WTC11 (cell line): ENCODE measurements around the gene GTF2A1L. TPM values are rescaled to one million over a fixed set of nuclear protein-coding genes. Genes with fewer than 3 reads are reported as not detected.

Source experiments
- ATAC-seq: fragments of 200-7000 bp; cut with Tn5 transposase; 2 replicates; pipeline ENCODE4 v1.10.0; 2021; ENCODE audit warnings: mild to moderate bottlenecking, moderate library complexity
- CTCF ChIA-PET: fragments of 300-600 bp; sonication (Branson Sonifier 250); formaldehyde crosslinking; loops from one replicate; lab custom pipeline; 2021; ENCODE audit warnings: antibody characterized with exemption; lab: Charles Lee
- POLR2A ChIA-PET: fragments of 350-600 bp; sonication (Branson Sonifier 250); formaldehyde crosslinking; loops from one replicate; lab custom pipeline; 2021; ENCODE audit warnings: antibody characterized with exemption; lab: Charles Lee
- DNase-seq: peaks from one replicate; pipeline ENCODE4 v3.0.0; 2021; ENCODE audit warnings: low spot score
- H3K27ac Mint-ChIP-seq: 2 replicates; pipeline ENCODE4 v1.8.0; 2021; ENCODE audit warnings: mixed read lengths
- H3K27me3 Mint-ChIP-seq: 2 replicates; pipeline ENCODE4 v1.8.0; 2021; ENCODE audit warnings: low read depth, mild to moderate bottlenecking, moderate library complexity, mixed read lengths
- H3K36me3 Mint-ChIP-seq: 2 replicates; pipeline ENCODE4 v1.8.0; 2021; ENCODE audit warnings: mixed read lengths
- H3K4me1 Mint-ChIP-seq: 2 replicates; pipeline ENCODE4 v1.8.0; 2022; ENCODE audit warnings: mixed read lengths
- H3K4me3 Mint-ChIP-seq: 2 replicates; pipeline ENCODE4 v1.8.0; 2021; ENCODE audit warnings: mild to moderate bottlenecking, moderate library complexity, mixed read lengths
- H3K9me3 Mint-ChIP-seq: 2 replicates; pipeline ENCODE4 v1.8.0; 2021; ENCODE audit warnings: mixed read lengths
- CBFB ChIP-seq: sonication (generic); formaldehyde crosslinking; IDR thresholded peaks from 2 replicates; pipeline ENCODE4 v1.8.1; 2022; ENCODE audit warnings: mild to moderate bottlenecking, low read depth, missing genetic modification reagents
- GABPB1 ChIP-seq: sonication (generic); formaldehyde crosslinking; IDR thresholded peaks from 2 replicates; pipeline ENCODE4 v1.8.1; 2023; ENCODE audit warnings: mild to moderate bottlenecking, missing genetic modification reagents
- IRF2 ChIP-seq: sonication (generic); formaldehyde crosslinking; IDR thresholded peaks from 2 replicates; pipeline ENCODE4 v1.8.0; 2022; ENCODE audit warnings: low read depth, missing genetic modification reagents, borderline replicate concordance
- KAT7 ChIP-seq: sonication (generic); formaldehyde crosslinking; IDR thresholded peaks from 2 replicates; pipeline ENCODE4 v1.8.1; 2023; ENCODE audit warnings: missing genetic modification reagents, mild to moderate bottlenecking, borderline replicate concordance
- NFATC4 ChIP-seq: fragments of 250-450 bp; sonication (Bioruptor Pico); IDR thresholded peaks from 2 replicates; pipeline ENCODE4 v1.9.0; 2021; ENCODE audit warnings: mild to moderate bottlenecking
- SMAD4 ChIP-seq: sonication (generic); formaldehyde crosslinking; IDR thresholded peaks from 2 replicates; pipeline ENCODE4 v1.8.0; 2022; ENCODE audit warnings: mild to moderate bottlenecking, missing genetic modification reagents
- TEAD1 ChIP-seq: sonication (generic); formaldehyde crosslinking; IDR thresholded peaks from 2 replicates; pipeline ENCODE4 v1.8.0; 2022; ENCODE audit warnings: mild to moderate bottlenecking, missing genetic modification reagents
- ZNF263 ChIP-seq: sonication (generic); formaldehyde crosslinking; IDR thresholded peaks from 2 replicates; pipeline ENCODE4 v1.8.1; 2022; ENCODE audit warnings: low read depth, mild to moderate bottlenecking, moderate library complexity, missing genetic modification reagents
- ZNF416 ChIP-seq: fragments of 250-450 bp; sonication (Bioruptor Pico); IDR thresholded peaks from 2 replicates; pipeline ENCODE4 v1.9.0; 2021; ENCODE audit warnings: mild to moderate bottlenecking, inconsistent platforms
- ZNF671 ChIP-seq: fragments of 250-450 bp; sonication (Bioruptor Pico); IDR thresholded peaks from 2 replicates; pipeline ENCODE4 v1.8.0; 2021; ENCODE audit warnings: mild to moderate bottlenecking
- total RNA-seq: library from RNA; stranded (reverse); gene quantifications from 3 replicates; pipeline ENCODE4 v1.2.3, GENCODE V29; 2021
- TF ChIP-seq, protein P1 (sequence below): sonication (generic); formaldehyde crosslinking; conservative IDR thresholded peaks from 2 replicates; pipeline ENCODE4 v1.8.1; 2023; ENCODE audit warnings: mild to moderate bottlenecking, low read depth, missing genetic modification reagents, moderate library complexity
- TF ChIP-seq, protein P2 (sequence below): sonication (generic); formaldehyde crosslinking; IDR thresholded peaks from 2 replicates; pipeline ENCODE4 v1.8.0; 2023; ENCODE audit warnings: missing genetic modification reagents, mild to moderate bottlenecking, borderline replicate concordance
- TF ChIP-seq, protein P3 (sequence below): sonication (generic); formaldehyde crosslinking; IDR thresholded peaks from 2 replicates; pipeline ENCODE4 v1.8.0; 2023; ENCODE audit warnings: mild to moderate bottlenecking, missing genetic modification reagents
- TF ChIP-seq, protein P4 (sequence below): sonication (generic); formaldehyde crosslinking; IDR thresholded peaks from 2 replicates; pipeline ENCODE4 v1.8.1; 2022; ENCODE audit warnings: missing genetic modification reagents, borderline replicate concordance
- TF ChIP-seq, protein P5 (sequence below): sonication (generic); formaldehyde crosslinking; IDR thresholded peaks from 2 replicates; pipeline ENCODE4 v1.8.1; 2022; ENCODE audit warnings: mild to moderate bottlenecking, missing genetic modification reagents, moderate library complexity, borderline replicate concordance
- TF ChIP-seq, protein P6 (sequence below): fragments of 250-450 bp; sonication (Bioruptor Pico); IDR thresholded peaks from 2 replicates; pipeline ENCODE4 v1.9.0; 2021; ENCODE audit warnings: mild to moderate bottlenecking
- TF ChIP-seq, protein P7 (sequence below): sonication (generic); formaldehyde crosslinking; IDR thresholded peaks from 2 replicates; pipeline ENCODE4 v1.8.1; 2022; ENCODE audit warnings: mild to moderate bottlenecking, moderate library complexity, missing genetic modification reagents

GTF2A1L gene
- total RNA-seq, 1 experiment from 2014 or later: not detected

DNA sequence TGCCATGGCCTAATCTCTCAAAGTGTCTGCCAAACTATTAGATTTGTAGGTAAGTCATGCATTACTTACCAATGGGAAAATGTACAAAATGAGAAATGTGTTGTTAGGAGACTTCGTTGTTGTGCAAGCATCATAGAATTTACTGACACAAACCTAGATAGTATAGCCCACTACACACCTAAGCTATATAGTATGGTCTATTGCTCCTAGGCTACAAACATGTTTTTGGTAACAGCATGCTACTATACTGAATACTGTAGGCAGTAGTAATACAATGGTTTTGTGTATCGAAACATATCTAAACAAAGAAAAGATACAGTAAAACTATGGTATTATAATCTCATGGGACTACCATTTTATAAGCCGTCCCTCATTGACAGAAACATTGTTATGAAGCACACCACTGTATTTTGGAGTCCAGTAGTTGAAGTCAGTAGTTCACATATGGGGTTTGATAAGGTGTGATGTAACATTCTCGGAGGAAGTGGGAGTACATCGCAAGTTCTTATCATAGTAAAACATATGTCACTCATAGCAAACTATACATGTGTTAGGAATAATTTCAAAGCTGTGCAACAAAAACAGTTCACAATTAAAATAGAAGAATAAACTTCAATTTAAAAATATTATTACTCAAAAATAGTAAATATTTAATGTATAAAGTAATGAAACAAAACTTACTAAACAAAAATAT, 12.0 kb upstream of the GTF2A1L start:
- no peak for ATAC-seq
- ChIA-PET POLR2A (no interaction called here), CTCF (no interaction called here)
- H3K27me3 Mint-ChIP-seq: no peaks in the 10 kb centered on the region
- H3K27ac Mint-ChIP-seq: no peak overlapping the region
- H3K4me3 Mint-ChIP-seq: no peak overlapping the region
- no peak for TF ChIP-seq KAT7 (CRISPR knock-in tag)
- TF ChIP-seq, protein P1, sequence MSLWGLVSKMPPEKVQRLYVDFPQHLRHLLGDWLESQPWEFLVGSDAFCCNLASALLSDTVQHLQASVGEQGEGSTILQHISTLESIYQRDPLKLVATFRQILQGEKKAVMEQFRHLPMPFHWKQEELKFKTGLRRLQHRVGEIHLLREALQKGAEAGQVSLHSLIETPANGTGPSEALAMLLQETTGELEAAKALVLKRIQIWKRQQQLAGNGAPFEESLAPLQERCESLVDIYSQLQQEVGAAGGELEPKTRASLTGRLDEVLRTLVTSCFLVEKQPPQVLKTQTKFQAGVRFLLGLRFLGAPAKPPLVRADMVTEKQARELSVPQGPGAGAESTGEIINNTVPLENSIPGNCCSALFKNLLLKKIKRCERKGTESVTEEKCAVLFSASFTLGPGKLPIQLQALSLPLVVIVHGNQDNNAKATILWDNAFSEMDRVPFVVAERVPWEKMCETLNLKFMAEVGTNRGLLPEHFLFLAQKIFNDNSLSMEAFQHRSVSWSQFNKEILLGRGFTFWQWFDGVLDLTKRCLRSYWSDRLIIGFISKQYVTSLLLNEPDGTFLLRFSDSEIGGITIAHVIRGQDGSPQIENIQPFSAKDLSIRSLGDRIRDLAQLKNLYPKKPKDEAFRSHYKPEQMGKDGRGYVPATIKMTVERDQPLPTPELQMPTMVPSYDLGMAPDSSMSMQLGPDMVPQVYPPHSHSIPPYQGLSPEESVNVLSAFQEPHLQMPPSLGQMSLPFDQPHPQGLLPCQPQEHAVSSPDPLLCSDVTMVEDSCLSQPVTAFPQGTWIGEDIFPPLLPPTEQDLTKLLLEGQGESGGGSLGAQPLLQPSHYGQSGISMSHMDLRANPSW (CRISPR knock-in tag): no peak
- TF ChIP-seq, protein P2, sequence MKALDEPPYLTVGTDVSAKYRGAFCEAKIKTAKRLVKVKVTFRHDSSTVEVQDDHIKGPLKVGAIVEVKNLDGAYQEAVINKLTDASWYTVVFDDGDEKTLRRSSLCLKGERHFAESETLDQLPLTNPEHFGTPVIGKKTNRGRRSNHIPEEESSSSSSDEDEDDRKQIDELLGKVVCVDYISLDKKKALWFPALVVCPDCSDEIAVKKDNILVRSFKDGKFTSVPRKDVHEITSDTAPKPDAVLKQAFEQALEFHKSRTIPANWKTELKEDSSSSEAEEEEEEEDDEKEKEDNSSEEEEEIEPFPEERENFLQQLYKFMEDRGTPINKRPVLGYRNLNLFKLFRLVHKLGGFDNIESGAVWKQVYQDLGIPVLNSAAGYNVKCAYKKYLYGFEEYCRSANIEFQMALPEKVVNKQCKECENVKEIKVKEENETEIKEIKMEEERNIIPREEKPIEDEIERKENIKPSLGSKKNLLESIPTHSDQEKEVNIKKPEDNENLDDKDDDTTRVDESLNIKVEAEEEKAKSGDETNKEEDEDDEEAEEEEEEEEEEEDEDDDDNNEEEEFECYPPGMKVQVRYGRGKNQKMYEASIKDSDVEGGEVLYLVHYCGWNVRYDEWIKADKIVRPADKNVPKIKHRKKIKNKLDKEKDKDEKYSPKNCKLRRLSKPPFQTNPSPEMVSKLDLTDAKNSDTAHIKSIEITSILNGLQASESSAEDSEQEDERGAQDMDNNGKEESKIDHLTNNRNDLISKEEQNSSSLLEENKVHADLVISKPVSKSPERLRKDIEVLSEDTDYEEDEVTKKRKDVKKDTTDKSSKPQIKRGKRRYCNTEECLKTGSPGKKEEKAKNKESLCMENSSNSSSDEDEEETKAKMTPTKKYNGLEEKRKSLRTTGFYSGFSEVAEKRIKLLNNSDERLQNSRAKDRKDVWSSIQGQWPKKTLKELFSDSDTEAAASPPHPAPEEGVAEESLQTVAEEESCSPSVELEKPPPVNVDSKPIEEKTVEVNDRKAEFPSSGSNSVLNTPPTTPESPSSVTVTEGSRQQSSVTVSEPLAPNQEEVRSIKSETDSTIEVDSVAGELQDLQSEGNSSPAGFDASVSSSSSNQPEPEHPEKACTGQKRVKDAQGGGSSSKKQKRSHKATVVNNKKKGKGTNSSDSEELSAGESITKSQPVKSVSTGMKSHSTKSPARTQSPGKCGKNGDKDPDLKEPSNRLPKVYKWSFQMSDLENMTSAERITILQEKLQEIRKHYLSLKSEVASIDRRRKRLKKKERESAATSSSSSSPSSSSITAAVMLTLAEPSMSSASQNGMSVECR (CRISPR knock-in tag): no peak
- TF ChIP-seq, protein P3, sequence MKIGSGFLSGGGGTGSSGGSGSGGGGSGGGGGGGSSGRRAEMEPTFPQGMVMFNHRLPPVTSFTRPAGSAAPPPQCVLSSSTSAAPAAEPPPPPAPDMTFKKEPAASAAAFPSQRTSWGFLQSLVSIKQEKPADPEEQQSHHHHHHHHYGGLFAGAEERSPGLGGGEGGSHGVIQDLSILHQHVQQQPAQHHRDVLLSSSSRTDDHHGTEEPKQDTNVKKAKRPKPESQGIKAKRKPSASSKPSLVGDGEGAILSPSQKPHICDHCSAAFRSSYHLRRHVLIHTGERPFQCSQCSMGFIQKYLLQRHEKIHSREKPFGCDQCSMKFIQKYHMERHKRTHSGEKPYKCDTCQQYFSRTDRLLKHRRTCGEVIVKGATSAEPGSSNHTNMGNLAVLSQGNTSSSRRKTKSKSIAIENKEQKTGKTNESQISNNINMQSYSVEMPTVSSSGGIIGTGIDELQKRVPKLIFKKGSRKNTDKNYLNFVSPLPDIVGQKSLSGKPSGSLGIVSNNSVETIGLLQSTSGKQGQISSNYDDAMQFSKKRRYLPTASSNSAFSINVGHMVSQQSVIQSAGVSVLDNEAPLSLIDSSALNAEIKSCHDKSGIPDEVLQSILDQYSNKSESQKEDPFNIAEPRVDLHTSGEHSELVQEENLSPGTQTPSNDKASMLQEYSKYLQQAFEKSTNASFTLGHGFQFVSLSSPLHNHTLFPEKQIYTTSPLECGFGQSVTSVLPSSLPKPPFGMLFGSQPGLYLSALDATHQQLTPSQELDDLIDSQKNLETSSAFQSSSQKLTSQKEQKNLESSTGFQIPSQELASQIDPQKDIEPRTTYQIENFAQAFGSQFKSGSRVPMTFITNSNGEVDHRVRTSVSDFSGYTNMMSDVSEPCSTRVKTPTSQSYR (CRISPR knock-in tag): no peak
- no peak for TF ChIP-seq NFATC4 (CRISPR knock-in tag)
- TF ChIP-seq TEAD1 (CRISPR knock-in tag): no peak
- TF ChIP-seq, protein P4, sequence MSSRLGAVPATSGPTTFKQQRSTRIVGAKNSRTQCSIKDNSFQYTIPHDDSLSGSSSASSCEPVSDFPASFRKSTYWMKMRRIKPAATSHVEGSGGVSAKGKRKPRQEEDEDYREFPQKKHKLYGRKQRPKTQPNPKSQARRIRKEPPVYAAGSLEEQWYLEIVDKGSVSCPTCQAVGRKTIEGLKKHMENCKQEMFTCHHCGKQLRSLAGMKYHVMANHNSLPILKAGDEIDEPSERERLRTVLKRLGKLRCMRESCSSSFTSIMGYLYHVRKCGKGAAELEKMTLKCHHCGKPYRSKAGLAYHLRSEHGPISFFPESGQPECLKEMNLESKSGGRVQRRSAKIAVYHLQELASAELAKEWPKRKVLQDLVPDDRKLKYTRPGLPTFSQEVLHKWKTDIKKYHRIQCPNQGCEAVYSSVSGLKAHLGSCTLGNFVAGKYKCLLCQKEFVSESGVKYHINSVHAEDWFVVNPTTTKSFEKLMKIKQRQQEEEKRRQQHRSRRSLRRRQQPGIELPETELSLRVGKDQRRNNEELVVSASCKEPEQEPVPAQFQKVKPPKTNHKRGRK (CRISPR knock-in tag): no peak
- no peak for TF ChIP-seq GABPB1 (CRISPR knock-in tag)
- TF ChIP-seq, protein P5, sequence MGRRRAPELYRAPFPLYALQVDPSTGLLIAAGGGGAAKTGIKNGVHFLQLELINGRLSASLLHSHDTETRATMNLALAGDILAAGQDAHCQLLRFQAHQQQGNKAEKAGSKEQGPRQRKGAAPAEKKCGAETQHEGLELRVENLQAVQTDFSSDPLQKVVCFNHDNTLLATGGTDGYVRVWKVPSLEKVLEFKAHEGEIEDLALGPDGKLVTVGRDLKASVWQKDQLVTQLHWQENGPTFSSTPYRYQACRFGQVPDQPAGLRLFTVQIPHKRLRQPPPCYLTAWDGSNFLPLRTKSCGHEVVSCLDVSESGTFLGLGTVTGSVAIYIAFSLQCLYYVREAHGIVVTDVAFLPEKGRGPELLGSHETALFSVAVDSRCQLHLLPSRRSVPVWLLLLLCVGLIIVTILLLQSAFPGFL (CRISPR knock-in tag): no peak
- no peak for TF ChIP-seq CBFB
- TF ChIP-seq ZNF263 (CRISPR knock-in tag): no peak
- TF ChIP-seq ZNF671 (CRISPR knock-in tag): no peak
- TF ChIP-seq, protein P6, sequence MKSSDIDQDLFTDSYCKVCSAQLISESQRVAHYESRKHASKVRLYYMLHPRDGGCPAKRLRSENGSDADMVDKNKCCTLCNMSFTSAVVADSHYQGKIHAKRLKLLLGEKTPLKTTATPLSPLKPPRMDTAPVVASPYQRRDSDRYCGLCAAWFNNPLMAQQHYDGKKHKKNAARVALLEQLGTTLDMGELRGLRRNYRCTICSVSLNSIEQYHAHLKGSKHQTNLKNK (CRISPR knock-in tag): no peak
- no peak for TF ChIP-seq IRF2 (CRISPR knock-in tag)
- TF ChIP-seq, protein P7, sequence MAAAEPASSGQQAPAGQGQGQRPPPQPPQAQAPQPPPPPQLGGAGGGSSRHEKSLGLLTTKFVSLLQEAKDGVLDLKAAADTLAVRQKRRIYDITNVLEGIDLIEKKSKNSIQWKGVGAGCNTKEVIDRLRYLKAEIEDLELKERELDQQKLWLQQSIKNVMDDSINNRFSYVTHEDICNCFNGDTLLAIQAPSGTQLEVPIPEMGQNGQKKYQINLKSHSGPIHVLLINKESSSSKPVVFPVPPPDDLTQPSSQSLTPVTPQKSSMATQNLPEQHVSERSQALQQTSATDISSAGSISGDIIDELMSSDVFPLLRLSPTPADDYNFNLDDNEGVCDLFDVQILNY (CRISPR knock-in tag): no peak
- no peak for TF ChIP-seq ZNF416
- TF ChIP-seq SMAD4: no peak
- DNase-seq: no peak
- H3K9me3 Mint-ChIP-seq: no peaks in the 10 kb centered on the region
- H3K4me1 Mint-ChIP-seq: peaks cover 6% of the 10 kb centered on the region
- H3K36me3 Mint-ChIP-seq: no peaks in the 10 kb centered on the region
